ENCODE measurements around the gene TSC22D2.

DNA sequence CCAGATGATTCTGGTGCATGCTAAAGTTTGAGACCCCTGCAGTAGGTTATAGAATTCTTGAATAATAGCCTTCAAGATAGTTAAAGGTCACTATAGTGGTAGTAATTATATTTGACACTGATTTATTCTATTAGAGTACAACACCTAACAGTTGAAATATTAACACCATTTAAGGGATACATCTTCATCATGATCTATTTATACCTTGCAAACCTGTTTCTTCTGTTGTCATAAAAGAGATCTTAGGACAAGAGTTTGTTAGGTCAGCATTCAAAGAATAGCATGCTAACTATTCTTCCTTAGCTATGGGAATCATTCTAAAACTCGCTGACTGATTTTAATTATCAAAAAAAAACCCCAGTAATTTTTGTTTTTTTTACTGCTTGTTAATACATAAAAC lies 46.5 kb downstream of the TSC22D2 start:
- TF ChIP-seq, protein P1, sequence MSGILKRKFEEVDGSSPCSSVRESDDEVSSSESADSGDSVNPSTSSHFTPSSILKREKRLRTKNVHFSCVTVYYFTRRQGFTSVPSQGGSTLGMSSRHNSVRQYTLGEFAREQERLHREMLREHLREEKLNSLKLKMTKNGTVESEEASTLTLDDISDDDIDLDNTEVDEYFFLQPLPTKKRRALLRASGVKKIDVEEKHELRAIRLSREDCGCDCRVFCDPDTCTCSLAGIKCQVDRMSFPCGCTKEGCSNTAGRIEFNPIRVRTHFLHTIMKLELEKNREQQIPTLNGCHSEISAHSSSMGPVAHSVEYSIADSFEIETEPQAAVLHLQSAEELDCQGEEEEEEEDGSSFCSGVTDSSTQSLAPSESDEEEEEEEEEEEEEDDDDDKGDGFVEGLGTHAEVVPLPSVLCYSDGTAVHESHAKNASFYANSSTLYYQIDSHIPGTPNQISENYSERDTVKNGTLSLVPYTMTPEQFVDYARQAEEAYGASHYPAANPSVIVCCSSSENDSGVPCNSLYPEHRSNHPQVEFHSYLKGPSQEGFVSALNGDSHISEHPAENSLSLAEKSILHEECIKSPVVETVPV (CRISPR knock-in tag; IDR thresholded peaks at IDR 0.05), result no peak
- no peak for TF ChIP-seq ISL1 (CRISPR knock-in tag; IDR thresholded peaks at IDR 0.05)
- TF ChIP-seq TOX (CRISPR knock-in tag; IDR thresholded peaks at IDR 0.05; ENCODE audit: borderline replicate concordance), result no peak
- no peak for TF ChIP-seq PATZ1 (CRISPR knock-in tag; IDR thresholded peaks at IDR 0.05; ENCODE audit: borderline replicate concordance)
- no peak for TF ChIP-seq CREB5 (CRISPR knock-in tag; IDR thresholded peaks at IDR 0.05; ENCODE audit: low read depth)
- no peak for TF ChIP-seq POU6F1 (CRISPR knock-in tag; IDR thresholded peaks at IDR 0.05; ENCODE audit: borderline replicate concordance, low read depth)
- no peak for TF ChIP-seq ZFP30 (CRISPR knock-in tag; IDR thresholded peaks at IDR 0.05)
- no peak for TF ChIP-seq ESRRG (CRISPR knock-in tag; IDR thresholded peaks at IDR 0.05)
- no peak for TF ChIP-seq CSDC2 (CRISPR knock-in tag; IDR thresholded peaks at IDR 0.05)
